GM23338 (cell line): ENCODE measurements around the gene CAMK1. TPM values are rescaled to one million over a fixed set of nuclear protein-coding genes. Genes with fewer than 3 reads are reported as not detected.

Experiments used
- ATAC-seq: fragments of 200-7000 bp; cut with Tn5 transposase; 3 replicates; pipeline ENCODE4 v1.9.1; 2020
- DNase-seq: peaks from one replicate; pipeline ENCODE4 v3.0.0-alpha.2; 2015; ENCODE audit warnings: low spot score
- H2AFZ ChIP-seq: fragments of 200-600 bp; sonication (generic); 2 replicates; pipeline ENCODE4 v1.8.0; 2016; ENCODE audit warnings: antibody characterized with exemption, mild to moderate bottlenecking, moderate library complexity
- H3F3A ChIP-seq: fragments of 200-600 bp; sonication (generic); replicated peaks from 2 replicates; pipeline ENCODE4 v1.8.0; 2017; ENCODE audit warnings: antibody characterized with exemption, mixed run types, low read depth
- H3K27ac ChIP-seq: fragments of 200-600 bp; sonication (generic); 2 replicates; pipeline ENCODE4 v1.6.1; 2016; ENCODE audit warnings: low read depth
- H3K27me3 ChIP-seq: fragments of 200-600 bp; sonication (generic); 2 replicates; pipeline ENCODE4 v1.8.0; 2016; ENCODE audit warnings: mild to moderate bottlenecking, mixed run types, moderate library complexity; ENCODE audit not compliant: insufficient read depth
- H3K36me3 ChIP-seq: fragments of 200-600 bp; sonication (generic); 2 replicates; pipeline ENCODE4 v1.8.0; 2016; ENCODE audit warnings: mild to moderate bottlenecking; ENCODE audit not compliant: insufficient read depth
- H3K4me1 ChIP-seq: fragments of 200-600 bp; sonication (generic); 2 replicates; pipeline ENCODE4 v1.8.0; 2016; ENCODE audit warnings: mild to moderate bottlenecking, moderate library complexity; ENCODE audit not compliant: insufficient read depth
- H3K4me2 ChIP-seq: fragments of 200-600 bp; sonication (generic); 2 replicates; pipeline ENCODE4 v1.7.1; 2017; ENCODE audit warnings: mixed run types
- H3K4me3 ChIP-seq: fragments of 200-600 bp; sonication (generic); 2 replicates; pipeline ENCODE4 v1.6.1; 2016; ENCODE audit warnings: mixed run types
- H3K79me2 ChIP-seq: fragments of 200-600 bp; sonication (generic); replicated peaks from 2 replicates; pipeline ENCODE4 v1.8.0; 2017; ENCODE audit warnings: mild to moderate bottlenecking; ENCODE audit not compliant: insufficient read depth
- H3K9me2 ChIP-seq: fragments of 200-600 bp; sonication (generic); 2 replicates; pipeline ENCODE4 v1.8.0; 2017; ENCODE audit not compliant: insufficient read depth
- H4K20me1 ChIP-seq: fragments of 200-600 bp; sonication (generic); replicated peaks from 2 replicates; pipeline ENCODE4 v1.8.0; 2017; ENCODE audit warnings: mild to moderate bottlenecking; ENCODE audit not compliant: insufficient read depth
- H3K27ac Mint-ChIP-seq: 2 replicates; pipeline ENCODE4 v1.8.0; 2020; ENCODE audit warnings: inconsistent platforms, mild to moderate bottlenecking, moderate library complexity, mixed read lengths
- H3K27me3 Mint-ChIP-seq: 3 replicates; pipeline ENCODE4 v1.8.0; 2022; ENCODE audit warnings: low read depth, mild to moderate bottlenecking, moderate library complexity, mixed read lengths, inconsistent platforms; ENCODE audit not compliant: insufficient read depth, poor library complexity
- H3K36me3 Mint-ChIP-seq: 3 replicates; pipeline ENCODE4 v1.8.0; 2021; ENCODE audit warnings: low read depth, mild to moderate bottlenecking, inconsistent platforms, moderate library complexity, mixed read lengths
- H3K4me1 Mint-ChIP-seq: 3 replicates; pipeline ENCODE4 v1.8.0; 2020; ENCODE audit warnings: mild to moderate bottlenecking, inconsistent platforms, mixed read lengths
- H3K4me3 Mint-ChIP-seq: 3 replicates; pipeline ENCODE4 v1.8.0; 2021; ENCODE audit warnings: moderate library complexity, mild to moderate bottlenecking, inconsistent platforms, mixed read lengths
- H3K9me3 Mint-ChIP-seq: 3 replicates; pipeline ENCODE4 v1.8.0; 2020; ENCODE audit warnings: moderate library complexity, mild to moderate bottlenecking, inconsistent platforms, mixed read lengths
- CREB1 ChIP-seq: fragments of 250-450 bp; sonication (Bioruptor Pico); IDR thresholded peaks from 2 replicates; pipeline ENCODE4 v1.5.0; 2020; ENCODE audit warnings: low read depth, mild to moderate bottlenecking, moderate library complexity
- EZH2 ChIP-seq: fragments of 200-600 bp; sonication (generic); IDR thresholded peaks from one replicate; pipeline ENCODE4 v1.8.0; 2017; ENCODE audit warnings: antibody characterized with exemption, mild to moderate bottlenecking, low read depth; ENCODE audit not compliant: unreplicated experiment
- EZH2phosphoT487 ChIP-seq: fragments of 200-600 bp; sonication (generic); IDR thresholded peaks from one replicate; pipeline ENCODE4 v1.8.1; 2018; ENCODE audit warnings: antibody characterized with exemption; ENCODE audit not compliant: unreplicated experiment
- JUNB ChIP-seq: IDR thresholded peaks from one replicate; pipeline ENCODE4 v1.6.1; 2016; ENCODE audit warnings: antibody characterized with exemption; ENCODE audit not compliant: unreplicated experiment
- NANOG ChIP-seq: IDR thresholded peaks from 2 replicates; pipeline ENCODE4 v1.6.1; 2016; ENCODE audit warnings: antibody characterized with exemption, borderline replicate concordance
- POLR2AphosphoS5 ChIP-seq: IDR thresholded peaks from 2 replicates; pipeline ENCODE4 v1.6.1; 2016; ENCODE audit warnings: antibody characterized with exemption, low read depth
- STAT1 ChIP-seq: IDR thresholded peaks from one replicate; pipeline ENCODE4 v1.6.1; 2016; ENCODE audit warnings: antibody characterized with exemption; ENCODE audit not compliant: unreplicated experiment
- ZNF114 ChIP-seq: fragments of 250-450 bp; sonication (Bioruptor Pico); IDR thresholded peaks from 2 replicates; pipeline ENCODE4 v1.5.0; 2020; ENCODE audit warnings: mild to moderate bottlenecking, moderate library complexity
- ZNF331 ChIP-seq: fragments of 250-450 bp; sonication (Bioruptor Pico); IDR thresholded peaks from 2 replicates; pipeline ENCODE4 v1.5.0; 2020; ENCODE audit warnings: low read depth, mild to moderate bottlenecking, moderate library complexity
- polyA plus RNA-seq: library from polyadenylated mRNA; unstranded; fragments of >200 nt; fragmentation: Nextera tagmentation; extraction: Ambion mirVana; gene quantifications from 2 replicates; pipeline ENCODE4 v1.2.1, GENCODE V29; 2016
- total RNA-seq: library from RNA; depleted of rRNA; stranded (reverse); fragments of >200 nt; shearing (Covaris generic); gene quantifications from 2 replicates; pipeline ENCODE4 v1.2.3, GENCODE V29; 2014
- TF ChIP-seq, protein P1 (sequence below), 2 experiments: fragments of 200-600 bp in 1 of 2; sonication (generic) in 1 of 2; conservative IDR thresholded peaks; 2 replicates each; pipeline versions ENCODE4 v1.5.1 to v1.6.1; 2016 to 2017; ENCODE audit warnings: antibody characterized with exemption in 2 of 2, low read depth in 2 of 2, mild to moderate bottlenecking in 2 of 2, moderate library complexity in 1 of 2
- TF ChIP-seq, protein P2 (sequence below): IDR thresholded peaks from 2 replicates; pipeline ENCODE4 v1.6.1; 2016; ENCODE audit warnings: antibody characterized with exemption
- TF ChIP-seq, protein P3 (sequence below): IDR thresholded peaks from one replicate; pipeline ENCODE4 v1.6.1; 2018; ENCODE audit warnings: antibody characterized with exemption; ENCODE audit not compliant: unreplicated experiment
- TF ChIP-seq, protein P4 (sequence below): fragments of 250-450 bp; sonication (Bioruptor Pico); IDR thresholded peaks from 2 replicates; pipeline ENCODE4 v1.5.0; 2020; ENCODE audit warnings: mild to moderate bottlenecking, moderate library complexity

Gene CAMK1
- total and polyA plus RNA-seq, 2 experiments from 2014 or later: 4.4 TPM

DNA sequence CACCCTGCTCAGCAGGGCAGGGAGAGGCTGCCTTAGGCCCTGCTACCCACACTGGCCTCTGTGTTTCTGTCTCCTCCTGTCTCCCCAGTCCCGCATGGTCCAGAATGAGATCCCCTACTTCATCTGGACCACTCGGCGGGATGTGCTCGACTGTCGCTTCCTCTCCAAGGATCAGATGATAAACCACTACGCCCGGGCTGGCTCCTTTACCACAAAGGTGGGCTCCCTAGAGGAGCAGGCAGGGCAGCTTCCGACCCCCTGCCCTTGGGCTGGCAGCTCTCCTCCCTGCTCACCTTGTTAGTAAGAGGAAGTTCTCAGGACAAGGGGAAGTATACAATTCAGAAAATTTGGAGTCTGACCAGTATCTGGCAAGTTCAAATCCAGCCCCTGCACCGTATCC is 46.2 kb upstream of the CAMK1 start:
- Histone ChIP-seq H3K4me2 (no peak overlapping the region), H3K9me2 (no peaks in the 10 kb centered on the region), H3K4me1 (no peaks in the 10 kb centered on the region), H3K4me3 (no peak overlapping the region), H4K20me1 (no peaks in the 10 kb centered on the region), H3K27ac (no peak overlapping the region), H3K36me3 (no peaks in the 10 kb centered on the region), H3F3A (0 out of 2 replicates have a peak, but pooled peaks cover 2% of the 10 kb centered on the region), H2AFZ (no peak overlapping the region), H3K27me3 (peaks cover 11% of the 10 kb centered on the region), H3K79me2 (no peaks in the 10 kb centered on the region)
- peaks cover 8% of the 10 kb centered on the region for H3K27me3 Mint-ChIP-seq
- peaks cover 5% of the 10 kb centered on the region; the same call in 2 of the 3 replicates for H3K4me1 Mint-ChIP-seq
- no peak overlapping the region for H3K27ac Mint-ChIP-seq
- ATAC-seq (no peak), DNase-seq (no peak)
- H3K36me3 Mint-ChIP-seq: no peaks in the 10 kb centered on the region; the same call in 2 of the 3 replicates
- no peaks in the 10 kb centered on the region; the same call in 2 of the 3 replicates for H3K9me3 Mint-ChIP-seq
- H3K4me3 Mint-ChIP-seq: no peak overlapping the region
- TF ChIP-seq CREB1 (CRISPR knock-in tag): no peak
- TF ChIP-seq, protein P1, sequence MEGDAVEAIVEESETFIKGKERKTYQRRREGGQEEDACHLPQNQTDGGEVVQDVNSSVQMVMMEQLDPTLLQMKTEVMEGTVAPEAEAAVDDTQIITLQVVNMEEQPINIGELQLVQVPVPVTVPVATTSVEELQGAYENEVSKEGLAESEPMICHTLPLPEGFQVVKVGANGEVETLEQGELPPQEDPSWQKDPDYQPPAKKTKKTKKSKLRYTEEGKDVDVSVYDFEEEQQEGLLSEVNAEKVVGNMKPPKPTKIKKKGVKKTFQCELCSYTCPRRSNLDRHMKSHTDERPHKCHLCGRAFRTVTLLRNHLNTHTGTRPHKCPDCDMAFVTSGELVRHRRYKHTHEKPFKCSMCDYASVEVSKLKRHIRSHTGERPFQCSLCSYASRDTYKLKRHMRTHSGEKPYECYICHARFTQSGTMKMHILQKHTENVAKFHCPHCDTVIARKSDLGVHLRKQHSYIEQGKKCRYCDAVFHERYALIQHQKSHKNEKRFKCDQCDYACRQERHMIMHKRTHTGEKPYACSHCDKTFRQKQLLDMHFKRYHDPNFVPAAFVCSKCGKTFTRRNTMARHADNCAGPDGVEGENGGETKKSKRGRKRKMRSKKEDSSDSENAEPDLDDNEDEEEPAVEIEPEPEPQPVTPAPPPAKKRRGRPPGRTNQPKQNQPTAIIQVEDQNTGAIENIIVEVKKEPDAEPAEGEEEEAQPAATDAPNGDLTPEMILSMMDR (conservative IDR thresholded peaks at IDR 0.05; ENCODE audit: low read depth in 2 of 2): no peak
- TF ChIP-seq STAT1: no peak
- no peak for TF ChIP-seq ZNF114 (CRISPR knock-in tag)
- TF ChIP-seq, protein P2, sequence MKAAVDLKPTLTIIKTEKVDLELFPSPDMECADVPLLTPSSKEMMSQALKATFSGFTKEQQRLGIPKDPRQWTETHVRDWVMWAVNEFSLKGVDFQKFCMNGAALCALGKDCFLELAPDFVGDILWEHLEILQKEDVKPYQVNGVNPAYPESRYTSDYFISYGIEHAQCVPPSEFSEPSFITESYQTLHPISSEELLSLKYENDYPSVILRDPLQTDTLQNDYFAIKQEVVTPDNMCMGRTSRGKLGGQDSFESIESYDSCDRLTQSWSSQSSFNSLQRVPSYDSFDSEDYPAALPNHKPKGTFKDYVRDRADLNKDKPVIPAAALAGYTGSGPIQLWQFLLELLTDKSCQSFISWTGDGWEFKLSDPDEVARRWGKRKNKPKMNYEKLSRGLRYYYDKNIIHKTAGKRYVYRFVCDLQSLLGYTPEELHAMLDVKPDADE: no peak
- TF ChIP-seq, protein P3, sequence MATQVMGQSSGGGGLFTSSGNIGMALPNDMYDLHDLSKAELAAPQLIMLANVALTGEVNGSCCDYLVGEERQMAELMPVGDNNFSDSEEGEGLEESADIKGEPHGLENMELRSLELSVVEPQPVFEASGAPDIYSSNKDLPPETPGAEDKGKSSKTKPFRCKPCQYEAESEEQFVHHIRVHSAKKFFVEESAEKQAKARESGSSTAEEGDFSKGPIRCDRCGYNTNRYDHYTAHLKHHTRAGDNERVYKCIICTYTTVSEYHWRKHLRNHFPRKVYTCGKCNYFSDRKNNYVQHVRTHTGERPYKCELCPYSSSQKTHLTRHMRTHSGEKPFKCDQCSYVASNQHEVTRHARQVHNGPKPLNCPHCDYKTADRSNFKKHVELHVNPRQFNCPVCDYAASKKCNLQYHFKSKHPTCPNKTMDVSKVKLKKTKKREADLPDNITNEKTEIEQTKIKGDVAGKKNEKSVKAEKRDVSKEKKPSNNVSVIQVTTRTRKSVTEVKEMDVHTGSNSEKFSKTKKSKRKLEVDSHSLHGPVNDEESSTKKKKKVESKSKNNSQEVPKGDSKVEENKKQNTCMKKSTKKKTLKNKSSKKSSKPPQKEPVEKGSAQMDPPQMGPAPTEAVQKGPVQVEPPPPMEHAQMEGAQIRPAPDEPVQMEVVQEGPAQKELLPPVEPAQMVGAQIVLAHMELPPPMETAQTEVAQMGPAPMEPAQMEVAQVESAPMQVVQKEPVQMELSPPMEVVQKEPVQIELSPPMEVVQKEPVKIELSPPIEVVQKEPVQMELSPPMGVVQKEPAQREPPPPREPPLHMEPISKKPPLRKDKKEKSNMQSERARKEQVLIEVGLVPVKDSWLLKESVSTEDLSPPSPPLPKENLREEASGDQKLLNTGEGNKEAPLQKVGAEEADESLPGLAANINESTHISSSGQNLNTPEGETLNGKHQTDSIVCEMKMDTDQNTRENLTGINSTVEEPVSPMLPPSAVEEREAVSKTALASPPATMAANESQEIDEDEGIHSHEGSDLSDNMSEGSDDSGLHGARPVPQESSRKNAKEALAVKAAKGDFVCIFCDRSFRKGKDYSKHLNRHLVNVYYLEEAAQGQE: no peak
- TF ChIP-seq EZH2: no peak
- no peak for TF ChIP-seq NANOG
- TF ChIP-seq POLR2AphosphoS5: no peak
- TF ChIP-seq JUNB: no peak
- TF ChIP-seq, protein P4, sequence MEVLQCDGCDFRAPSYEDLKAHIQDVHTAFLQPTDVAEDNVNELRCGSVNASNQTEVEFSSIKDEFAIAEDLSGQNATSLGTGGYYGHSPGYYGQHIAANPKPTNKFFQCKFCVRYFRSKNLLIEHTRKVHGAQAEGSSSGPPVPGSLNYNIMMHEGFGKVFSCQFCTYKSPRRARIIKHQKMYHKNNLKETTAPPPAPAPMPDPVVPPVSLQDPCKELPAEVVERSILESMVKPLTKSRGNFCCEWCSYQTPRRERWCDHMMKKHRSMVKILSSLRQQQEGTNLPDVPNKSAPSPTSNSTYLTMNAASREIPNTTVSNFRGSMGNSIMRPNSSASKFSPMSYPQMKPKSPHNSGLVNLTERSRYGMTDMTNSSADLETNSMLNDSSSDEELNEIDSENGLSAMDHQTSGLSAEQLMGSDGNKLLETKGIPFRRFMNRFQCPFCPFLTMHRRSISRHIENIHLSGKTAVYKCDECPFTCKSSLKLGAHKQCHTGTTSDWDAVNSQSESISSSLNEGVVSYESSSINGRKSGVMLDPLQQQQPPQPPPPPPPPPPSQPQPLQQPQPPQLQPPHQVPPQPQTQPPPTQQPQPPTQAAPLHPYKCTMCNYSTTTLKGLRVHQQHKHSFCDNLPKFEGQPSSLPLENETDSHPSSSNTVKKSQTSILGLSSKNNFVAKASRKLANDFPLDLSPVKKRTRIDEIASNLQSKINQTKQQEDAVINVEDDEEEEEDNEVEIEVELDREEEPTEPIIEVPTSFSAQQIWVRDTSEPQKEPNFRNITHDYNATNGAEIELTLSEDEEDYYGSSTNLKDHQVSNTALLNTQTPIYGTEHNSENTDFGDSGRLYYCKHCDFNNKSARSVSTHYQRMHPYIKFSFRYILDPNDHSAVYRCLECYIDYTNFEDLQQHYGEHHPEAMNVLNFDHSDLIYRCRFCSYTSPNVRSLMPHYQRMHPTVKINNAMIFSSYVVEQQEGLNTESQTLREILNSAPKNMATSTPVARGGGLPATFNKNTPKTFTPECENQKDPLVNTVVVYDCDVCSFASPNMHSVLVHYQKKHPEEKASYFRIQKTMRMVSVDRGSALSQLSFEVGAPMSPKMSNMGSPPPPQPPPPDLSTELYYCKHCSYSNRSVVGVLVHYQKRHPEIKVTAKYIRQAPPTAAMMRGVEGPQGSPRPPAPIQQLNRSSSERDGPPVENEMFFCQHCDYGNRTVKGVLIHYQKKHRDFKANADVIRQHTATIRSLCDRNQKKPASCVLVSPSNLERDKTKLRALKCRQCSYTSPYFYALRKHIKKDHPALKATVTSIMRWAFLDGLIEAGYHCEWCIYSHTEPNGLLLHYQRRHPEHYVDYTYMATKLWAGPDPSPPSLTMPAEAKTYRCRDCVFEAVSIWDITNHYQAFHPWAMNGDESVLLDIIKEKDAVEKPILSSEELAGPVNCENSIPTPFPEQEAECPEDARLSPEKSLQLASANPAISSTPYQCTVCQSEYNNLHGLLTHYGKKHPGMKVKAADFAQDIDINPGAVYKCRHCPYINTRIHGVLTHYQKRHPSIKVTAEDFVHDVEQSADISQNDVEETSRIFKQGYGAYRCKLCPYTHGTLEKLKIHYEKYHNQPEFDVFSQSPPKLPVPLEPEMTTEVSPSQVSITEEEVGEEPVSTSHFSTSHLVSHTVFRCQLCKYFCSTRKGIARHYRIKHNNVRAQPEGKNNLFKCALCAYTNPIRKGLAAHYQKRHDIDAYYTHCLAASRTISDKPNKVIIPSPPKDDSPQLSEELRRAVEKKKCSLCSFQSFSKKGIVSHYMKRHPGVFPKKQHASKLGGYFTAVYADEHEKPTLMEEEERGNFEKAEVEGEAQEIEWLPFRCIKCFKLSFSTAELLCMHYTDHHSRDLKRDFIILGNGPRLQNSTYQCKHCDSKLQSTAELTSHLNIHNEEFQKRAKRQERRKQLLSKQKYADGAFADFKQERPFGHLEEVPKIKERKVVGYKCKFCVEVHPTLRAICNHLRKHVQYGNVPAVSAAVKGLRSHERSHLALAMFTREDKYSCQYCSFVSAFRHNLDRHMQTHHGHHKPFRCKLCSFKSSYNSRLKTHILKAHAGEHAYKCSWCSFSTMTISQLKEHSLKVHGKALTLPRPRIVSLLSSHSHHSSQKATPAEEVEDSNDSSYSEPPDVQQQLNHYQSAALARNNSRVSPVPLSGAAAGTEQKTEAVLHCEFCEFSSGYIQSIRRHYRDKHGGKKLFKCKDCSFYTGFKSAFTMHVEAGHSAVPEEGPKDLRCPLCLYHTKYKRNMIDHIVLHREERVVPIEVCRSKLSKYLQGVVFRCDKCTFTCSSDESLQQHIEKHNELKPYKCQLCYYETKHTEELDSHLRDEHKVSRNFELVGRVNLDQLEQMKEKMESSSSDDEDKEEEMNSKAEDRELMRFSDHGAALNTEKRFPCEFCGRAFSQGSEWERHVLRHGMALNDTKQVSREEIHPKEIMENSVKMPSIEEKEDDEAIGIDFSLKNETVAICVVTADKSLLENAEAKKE (CRISPR knock-in tag): no peak
- TF ChIP-seq EZH2phosphoT487: no peak
- TF ChIP-seq ZNF331: no peak
